GM18868 (cell line): Measurements from ENCODE around the gene GPR176.
A peak's percentile ranks its signal among the peaks of the same experiment; 100 is the strongest.
"Not testable (repeated sequence)": the region's sequence is repeated elsewhere in the genome, so short reads cannot be mapped to it uniquely, and the experiment has no call there.

Experiments used
- ATAC-seq: cut with Tn5 transposase; IDR thresholded peaks from one replicate; pipeline ENCODE4 v1.9.1; 2021; ENCODE audit warnings: mild to moderate bottlenecking, moderate library complexity; ENCODE audit not compliant: unreplicated experiment

The GPR176 gene

GRCh38 chr15:39936187-39936586, 16.1 kb upstream of the GPR176 start:
- no peak for ATAC-seq

- ATAC-seq = no peak
Observed at GRCh38 chr15:39935241-39935640, 15.2 kb upstream of the GPR176 start.

- peak; percentile 6 for ATAC-seq
Observed at GRCh38 chr15:39934397-39935071, 14.5 kb upstream of the GPR176 start.

GRCh38 chr15:39931615-39932014, 11.5 kb upstream of the GPR176 start:
- no peak for ATAC-seq

- ATAC-seq = no peak
Observed at GRCh38 chr15:39926526-39926925, 6.5 kb upstream of the GPR176 start.

- no peak for ATAC-seq
Observed at GRCh38 chr15:39925112-39925842, 5.2 kb upstream of the GPR176 start.

- ATAC-seq = no peak
Observed at GRCh38 chr15:39924437-39924836, 4.4 kb upstream of the GPR176 start.

- ATAC-seq = no peak
Observed at GRCh38 chr15:39922462-39923092, 2.5 kb upstream of the GPR176 start.

- no peak for ATAC-seq
Observed at GRCh38 chr15:39921274-39921638, 1.2 kb upstream of the GPR176 start.

GRCh38 chr15:39920510-39921273, 626 bp upstream of the GPR176 start:
- peak; percentile 83 for ATAC-seq

GRCh38 chr15:39919411-39919747, 687 bp downstream of the GPR176 start:
- ATAC-seq = no peak

- no peak for ATAC-seq
Observed at GRCh38 chr15:39918688-39919385, 1.2 kb downstream of the GPR176 start.

GRCh38 chr15:39914977-39915376, 5.1 kb downstream of the GPR176 start:
- no peak for ATAC-seq

- ATAC-seq = no peak
Observed at GRCh38 chr15:39909007-39909406, 11.1 kb downstream of the GPR176 start.

GRCh38 chr15:39908186-39908585, 11.9 kb downstream of the GPR176 start:
- no peak for ATAC-seq

GRCh38 chr15:39907216-39907615, 12.8 kb downstream of the GPR176 start:
- no peak for ATAC-seq

GRCh38 chr15:39904115-39904514, 16.0 kb downstream of the GPR176 start:
- ATAC-seq = no peak

GRCh38 chr15:39898317-39898716, 21.7 kb downstream of the GPR176 start:
- no peak for ATAC-seq

- no peak for ATAC-seq
Observed at GRCh38 chr15:39896846-39897245, 23.2 kb downstream of the GPR176 start.

- ATAC-seq = no peak
Observed at GRCh38 chr15:39896101-39896500, 24.0 kb downstream of the GPR176 start.

- not testable (repeated sequence) for ATAC-seq
Observed at GRCh38 chr15:39893051-39893450, 27.0 kb downstream of the GPR176 start.
